Spleen (tissue), 7 donors: ENCODE data around the gene PNLIP.

Source experiments
- CTCF ChIP-seq, 11 experiments: fragments of 200-600 bp in 7 of 11; fragments of 450-650 bp in 4 of 11; sonication (generic) in 4 of 11; IDR thresholded peaks in 8 of 11; conservative IDR thresholded peaks in 3 of 11; 1 replicate in 7 of 11; 2 replicates in 4 of 11; pipeline versions ENCODE4 v1.4.0 to v1.8.0; 2016 to 2021; ENCODE audit warnings: antibody characterized with exemption in 11 of 11, inconsistent platforms in 4 of 11, mild to moderate bottlenecking in 1 of 11
- POLR2A ChIP-seq, 3 donors: fragments of 450-650 bp; IDR thresholded peaks; one replicate each; pipeline ENCODE4 v1.5.1; 2017; ENCODE audit warnings: antibody characterized with exemption in 3 of 3, mild to moderate bottlenecking in 1 of 3
- POLR2AphosphoS5 ChIP-seq, 3 donors: sonication (generic); formaldehyde crosslinking; IDR thresholded peaks; one replicate each; pipeline ENCODE4 v1.5.1; 2017; ENCODE audit warnings: antibody characterized with exemption in 3 of 3
- donor health status: DM: no; HTN: no; CAD: no; lungs with moderate emphysema.
- donor health status: DM: no; HTN: no; CAD: no.
- donor health status: DM: no; HTN: no; CAD: no.

GRCh38 chr10:116610443-116611152 lies 64.9 kb downstream of the PNLIP start:
- TF ChIP-seq CTCF (IDR thresholded peaks at IDR 0.05 in 8 of 11, conservative IDR thresholded peaks at IDR 0.05 in 3 of 11) (no peak), POLR2AphosphoS5 (IDR thresholded peaks at IDR 0.05) (no peak), POLR2A (IDR thresholded peaks at IDR 0.05) (no peak)
